D341Med (cell line): Measurements from ENCODE around the gene MAST3.
A peak's percentile ranks its signal among the peaks of the same experiment; 100 is the strongest.

Source experiments
- DNase-seq: peaks from one replicate; pipeline ENCODE4 v3.0.0; 2012; ENCODE audit warnings: low spot score

MAST3 gene

DNA sequence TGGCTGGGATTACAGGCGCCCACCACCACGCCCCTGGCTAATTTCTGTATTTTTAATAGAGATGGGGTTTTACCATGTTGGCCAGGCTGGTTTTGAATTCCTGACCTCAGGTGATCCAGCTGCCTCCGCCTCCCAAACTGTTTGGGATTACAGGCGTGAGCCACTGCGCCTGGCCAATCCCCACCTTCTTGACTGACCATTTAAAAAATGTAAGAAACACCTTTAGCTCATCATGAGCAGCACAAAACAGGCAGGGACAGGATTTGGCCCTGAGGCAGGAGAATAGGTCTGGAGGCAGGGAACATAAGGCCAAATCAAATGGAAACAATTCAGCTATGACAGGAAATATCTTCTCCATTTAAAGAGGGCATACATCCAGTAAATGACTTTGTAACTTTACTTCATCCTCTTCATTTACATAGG, 94.1 kb downstream of the MAST3 start:
- no peak for DNase-seq

- peak; percentile 96 for DNase-seq
These were observed 95.3 kb downstream of the MAST3 start, which contains the start of gene MPV17L2 for GRCh38 chr19:18192673-18193387. Gene MPV17L2, plus strand, starts transcription at chr19:18193218. Its CDS starts 64 bp downstream, at chr19:18193282.

GRCh38 chr19:18193388-18194180, 96.0 kb downstream of the MAST3 start:
- no peak for DNase-seq

DNA sequence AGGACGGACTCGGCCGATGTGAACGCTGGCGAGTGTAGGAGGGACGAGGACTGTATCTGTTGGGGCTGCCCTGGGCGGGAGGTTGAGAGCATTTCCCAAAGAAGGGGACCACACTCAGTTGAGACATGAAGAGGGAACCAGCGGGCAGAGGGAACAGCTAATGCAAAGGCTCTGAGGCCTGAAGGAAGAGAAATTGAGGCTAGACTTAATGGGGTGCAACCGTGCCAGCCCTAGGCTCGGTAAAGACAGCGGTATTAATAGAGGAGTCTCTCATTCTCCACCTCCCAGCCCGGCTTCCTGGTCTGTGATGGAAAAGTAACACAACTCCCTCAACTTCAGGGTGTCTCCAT, 96.6 kb downstream of the MAST3 start:
- DNase-seq: no peak

DNA sequence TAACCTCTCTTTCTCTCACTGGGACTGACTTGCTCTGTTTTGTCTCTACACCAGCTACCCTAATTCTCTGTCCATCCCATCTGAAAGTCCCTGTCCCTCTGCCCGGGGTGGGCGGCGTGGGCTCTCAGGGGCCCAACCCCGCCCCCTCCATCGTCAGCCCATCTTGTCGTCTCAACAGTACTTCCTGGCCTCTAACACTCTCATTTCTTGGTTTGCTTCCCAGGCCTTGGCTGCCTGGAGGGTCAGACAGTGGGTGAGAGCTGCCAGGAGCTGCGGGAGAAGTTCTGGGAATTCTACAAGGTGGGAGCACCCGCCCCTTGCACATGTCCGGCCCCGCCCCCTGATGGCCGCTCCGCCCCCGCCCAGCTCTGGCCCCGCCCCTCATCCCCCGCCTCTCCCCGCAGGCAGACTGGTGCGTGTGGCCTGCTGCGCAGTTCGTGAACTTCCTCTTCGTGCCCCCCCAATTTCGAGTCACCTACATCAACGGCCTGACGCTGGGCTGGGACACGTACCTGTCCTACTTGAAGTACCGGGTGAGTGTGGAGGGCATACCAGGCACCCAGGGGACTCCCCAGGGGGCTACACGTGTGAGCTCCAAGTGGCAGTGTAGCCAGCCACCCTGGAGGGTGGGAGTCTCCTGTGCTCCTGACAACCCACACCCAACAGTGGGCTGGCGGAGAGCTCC, 97.1 kb downstream of the MAST3 start:
- DNase-seq: peak; percentile 85

GRCh38 chr19:18196511-18196845, 98.9 kb downstream of the MAST3 start:
- DNase-seq: no peak

DNA sequence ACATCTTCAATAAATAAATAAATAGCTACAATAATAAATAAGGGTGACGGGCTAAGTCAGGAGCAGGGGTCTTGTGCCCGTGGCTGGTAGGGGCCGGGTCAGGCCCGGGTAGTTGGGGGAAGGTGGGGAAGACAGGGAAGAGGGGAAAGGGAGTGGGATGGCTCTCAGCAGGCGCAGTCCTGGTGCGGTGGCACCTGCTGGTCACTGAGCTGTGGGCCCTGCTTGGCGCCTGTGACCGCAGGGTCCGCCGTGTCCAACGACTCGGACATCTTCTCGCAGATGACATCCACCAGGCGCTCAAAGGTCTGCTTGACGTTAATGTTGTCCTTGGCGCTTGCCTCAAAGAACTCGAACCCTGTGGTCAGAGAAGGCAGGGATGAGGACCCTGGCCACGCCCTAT, 99.7 kb downstream of the MAST3 start:
- DNase-seq: no peak

- DNase-seq: no peak
These were observed 100.4 kb downstream of the MAST3 start for GRCh38 chr19:18197941-18198340.

DNA sequence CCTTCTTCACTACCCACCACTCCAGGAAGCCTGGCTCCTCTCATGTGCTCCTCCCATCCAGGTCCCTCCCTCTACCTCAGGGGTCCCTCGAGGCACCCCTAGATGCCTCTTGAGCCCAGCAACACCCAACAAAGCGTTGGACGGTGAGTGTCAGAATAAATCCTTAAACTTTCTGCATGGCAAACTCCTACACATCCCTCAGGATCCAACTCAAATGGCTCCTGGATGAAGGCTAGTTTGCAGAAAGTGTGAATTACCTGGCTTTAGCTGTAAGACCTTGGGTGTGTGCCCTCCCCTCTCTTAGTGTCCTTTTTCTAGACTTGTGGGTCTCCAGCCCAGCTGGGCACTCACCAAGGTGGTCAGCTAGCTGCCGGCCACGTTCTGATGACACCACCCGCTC, 100.8 kb downstream of the MAST3 start:
- no peak for DNase-seq
